Measurements from ENCODE around the gene JSRP1. TPM values are rescaled to one million over a fixed set of nuclear protein-coding genes. Genes with fewer than 3 reads are reported as not detected.

Gene JSRP1
- total and polyA plus RNA-seq, 10 of the 15 experiments (the other 5 are each of a cell fraction or from before 2014, with no cell fraction given), result 0.41 to 0.91 (median 0.49) TPM; not detected in 7

DNA sequence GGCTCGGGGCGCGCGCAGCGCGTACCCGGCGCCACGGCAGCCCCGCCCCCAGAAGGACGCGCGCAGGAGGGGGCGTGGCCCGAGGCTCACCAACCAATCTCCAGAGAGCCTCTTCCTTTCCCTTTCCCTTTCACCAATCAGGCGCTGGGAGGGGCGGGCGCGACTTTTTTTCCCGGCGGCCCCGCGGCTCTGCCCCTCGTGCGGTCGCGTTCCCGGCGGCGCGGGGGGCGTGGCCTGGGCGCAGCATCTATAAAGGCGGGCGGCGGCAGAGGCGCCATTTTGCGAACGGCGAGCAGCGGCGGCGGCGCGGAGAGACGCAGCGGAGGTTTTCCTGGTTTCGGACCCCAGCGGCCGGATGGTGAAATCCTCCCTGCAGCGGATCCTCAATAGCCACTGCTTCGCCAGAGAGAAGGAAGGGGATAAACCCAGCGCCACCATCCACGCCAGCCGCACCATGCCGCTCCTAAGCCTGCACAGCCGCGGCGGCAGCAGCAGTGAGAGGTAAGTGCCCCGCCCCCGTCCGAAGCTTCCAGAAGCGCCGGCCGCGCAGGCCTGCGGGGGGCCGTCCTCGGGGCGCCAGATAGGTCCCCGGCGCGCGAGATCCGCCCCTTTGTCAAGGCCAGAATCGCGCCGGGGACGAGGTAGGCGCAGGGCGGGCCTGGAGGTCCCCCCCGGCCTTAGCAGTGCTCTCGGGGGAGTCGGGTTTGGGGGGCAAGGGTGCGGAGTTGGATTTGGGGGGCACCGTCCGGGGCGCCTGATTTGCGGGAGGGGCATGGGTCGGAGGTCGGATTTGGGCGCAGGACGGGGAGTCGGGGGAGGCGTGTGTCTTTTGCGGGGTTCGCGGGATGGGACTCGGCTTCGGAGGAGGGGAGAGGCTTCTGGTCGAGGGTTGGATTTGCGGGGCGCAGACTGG, 13.3 kb upstream of the JSRP1 start (continued):
- TF ChIP-seq, protein P1, sequence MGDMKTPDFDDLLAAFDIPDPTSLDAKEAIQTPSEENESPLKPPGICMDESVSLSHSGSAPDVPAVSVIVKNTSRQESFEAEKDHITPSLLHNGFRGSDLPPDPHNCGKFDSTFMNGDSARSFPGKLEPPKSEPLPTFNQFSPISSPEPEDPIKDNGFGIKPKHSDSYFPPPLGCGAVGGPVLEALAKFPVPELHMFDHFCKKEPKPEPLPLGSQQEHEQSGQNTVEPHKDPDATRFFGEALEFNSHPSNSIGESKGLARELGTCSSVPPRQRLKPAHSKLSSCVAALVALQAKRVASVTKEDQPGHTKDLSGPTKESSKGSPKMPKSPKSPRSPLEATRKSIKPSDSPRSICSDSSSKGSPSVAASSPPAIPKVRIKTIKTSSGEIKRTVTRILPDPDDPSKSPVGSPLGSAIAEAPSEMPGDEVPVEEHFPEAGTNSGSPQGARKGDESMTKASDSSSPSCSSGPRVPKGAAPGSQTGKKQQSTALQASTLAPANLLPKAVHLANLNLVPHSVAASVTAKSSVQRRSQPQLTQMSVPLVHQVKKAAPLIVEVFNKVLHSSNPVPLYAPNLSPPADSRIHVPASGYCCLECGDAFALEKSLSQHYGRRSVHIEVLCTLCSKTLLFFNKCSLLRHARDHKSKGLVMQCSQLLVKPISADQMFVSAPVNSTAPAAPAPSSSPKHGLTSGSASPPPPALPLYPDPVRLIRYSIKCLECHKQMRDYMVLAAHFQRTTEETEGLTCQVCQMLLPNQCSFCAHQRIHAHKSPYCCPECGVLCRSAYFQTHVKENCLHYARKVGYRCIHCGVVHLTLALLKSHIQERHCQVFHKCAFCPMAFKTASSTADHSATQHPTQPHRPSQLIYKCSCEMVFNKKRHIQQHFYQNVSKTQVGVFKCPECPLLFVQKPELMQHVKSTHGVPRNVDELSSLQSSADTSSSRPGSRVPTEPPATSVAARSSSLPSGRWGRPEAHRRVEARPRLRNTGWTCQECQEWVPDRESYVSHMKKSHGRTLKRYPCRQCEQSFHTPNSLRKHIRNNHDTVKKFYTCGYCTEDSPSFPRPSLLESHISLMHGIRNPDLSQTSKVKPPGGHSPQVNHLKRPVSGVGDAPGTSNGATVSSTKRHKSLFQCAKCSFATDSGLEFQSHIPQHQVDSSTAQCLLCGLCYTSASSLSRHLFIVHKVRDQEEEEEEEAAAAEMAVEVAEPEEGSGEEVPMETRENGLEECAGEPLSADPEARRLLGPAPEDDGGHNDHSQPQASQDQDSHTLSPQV (IDR thresholded peaks at IDR 0.05), result no peak
- TF ChIP-seq TAF1 (IDR thresholded peaks at IDR 0.05; ENCODE audit: borderline replicate concordance, low read depth, low read length), result peak; percentile 100
- peak; percentile 94 for TF ChIP-seq SMAD1 (IDR thresholded peaks at IDR 0.05; ENCODE audit: low read depth, partially characterized antibody)
- no peak for TF ChIP-seq FOXM1 (IDR thresholded peaks at IDR 0.05; ENCODE audit: low read depth, low read length)
- peak; percentile 71; the same call in 1 of the 2 replicates for TF ChIP-seq CREB1 (IDR thresholded peaks at IDR 0.05; ENCODE audit: low read depth)
- TF ChIP-seq ETV6 (conservative IDR thresholded peaks at IDR 0.05 in 1 of 2, IDR thresholded peaks at IDR 0.05 in 1 of 2; ENCODE audit: borderline replicate concordance in 1 of 2, low read depth in 1 of 2), result no peak
- TF ChIP-seq SRF (IDR thresholded peaks at IDR 0.05; ENCODE audit: low read depth in 2 of 2, low read length in 2 of 2), result 0 out of 4 replicates have a peak, but pooled peaks of 1 of the 2 experiments have one; percentile 19
- TF ChIP-seq ZSCAN29 (IDR thresholded peaks at IDR 0.05), result no peak
- TF ChIP-seq POU2F2 (IDR thresholded peaks at IDR 0.05; ENCODE audit: borderline replicate concordance, low read depth, low read length), result peak; percentile 81; the same call in 2 of the 3 replicates
- peak; percentile 65 for TF ChIP-seq IRF3 (IDR thresholded peaks at IDR 0.05)
- TF ChIP-seq, protein P2, sequence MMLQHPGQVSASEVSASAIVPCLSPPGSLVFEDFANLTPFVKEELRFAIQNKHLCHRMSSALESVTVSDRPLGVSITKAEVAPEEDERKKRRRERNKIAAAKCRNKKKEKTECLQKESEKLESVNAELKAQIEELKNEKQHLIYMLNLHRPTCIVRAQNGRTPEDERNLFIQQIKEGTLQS (IDR thresholded peaks at IDR 0.05; ENCODE audit: borderline replicate concordance, extremely low read depth, low read depth, low read length), result no peak
- TF ChIP-seq WRNIP1 (IDR thresholded peaks at IDR 0.05; ENCODE audit: borderline replicate concordance, low read depth, low read length), result no peak
- TF ChIP-seq ZNF24 (IDR thresholded peaks at IDR 0.05), result no peak
- no peak for TF ChIP-seq KDM1A (IDR thresholded peaks at IDR 0.05; ENCODE audit: borderline replicate concordance)
- peak; percentile 88 for TF ChIP-seq NKRF (conservative IDR thresholded peaks at IDR 0.05)
- TF ChIP-seq CBX3 (IDR thresholded peaks at IDR 0.05; ENCODE audit: borderline replicate concordance, low read depth), result no peak
- peak; percentile 47; the same call in 1 of the 2 replicates for TF ChIP-seq RB1 (IDR thresholded peaks at IDR 0.05; ENCODE audit: borderline replicate concordance)
- peak in 1 of 2 experiments; percentile 5; a peak in 1 of 3 replicates for TF ChIP-seq EGR1 (IDR thresholded peaks at IDR 0.05; ENCODE audit: borderline replicate concordance in 1 of 2, low read depth in 2 of 2, low read length in 2 of 2)

All from GM12878 (cell line).